ENCODE data around the gene DOCK10.

GRCh38 chr2:224722770-224723169 is 319.5 kb downstream of the DOCK10 start:
- TF ChIP-seq REST (IDR thresholded peaks at IDR 0.05; ENCODE audit: low read depth): no peak
- TF ChIP-seq MAX (IDR thresholded peaks at IDR 0.05): no peak
- TF ChIP-seq USF1 (IDR thresholded peaks at IDR 0.05): no peak
- no peak for TF ChIP-seq EP300 (IDR thresholded peaks at IDR 0.05; ENCODE audit: borderline replicate concordance)
- no peak for TF ChIP-seq CREB1 (IDR thresholded peaks at IDR 0.05; ENCODE audit: low read depth)

Measured in Ishikawa (cell line).